ENCODE measurements around the gene SH3RF2.

- TF ChIP-seq CTCF (IDR thresholded peaks at IDR 0.05; ENCODE audit: low read length) (no peak), EZH2 (IDR thresholded peaks at IDR 0.05; ENCODE audit: borderline replicate concordance, low read length) (no peak)
These were observed 140.1 kb downstream of the SH3RF2 start for GRCh38 chr5:146076455-146076854.

All from OCI-LY1 (cell line).